C4-2B (cell line): ENCODE measurements around the gene MAML3.
A peak's percentile ranks its signal among the peaks of the same experiment; 100 is the strongest.

Source experiments
- H3K27ac ChIP-seq: fragments of 450-650 bp; 2 replicates; pipeline ENCODE4 v1.5.1; 2017
- CTCF ChIP-seq: fragments of 450-650 bp; conservative IDR thresholded peaks from 2 replicates; pipeline ENCODE4 v1.5.1; 2017; ENCODE audit warnings: mild to moderate bottlenecking
- ZFX ChIP-seq: fragments of 450-650 bp; IDR thresholded peaks from 2 replicates; pipeline ENCODE4 v1.6.1; 2017

MAML3 gene

DNA sequence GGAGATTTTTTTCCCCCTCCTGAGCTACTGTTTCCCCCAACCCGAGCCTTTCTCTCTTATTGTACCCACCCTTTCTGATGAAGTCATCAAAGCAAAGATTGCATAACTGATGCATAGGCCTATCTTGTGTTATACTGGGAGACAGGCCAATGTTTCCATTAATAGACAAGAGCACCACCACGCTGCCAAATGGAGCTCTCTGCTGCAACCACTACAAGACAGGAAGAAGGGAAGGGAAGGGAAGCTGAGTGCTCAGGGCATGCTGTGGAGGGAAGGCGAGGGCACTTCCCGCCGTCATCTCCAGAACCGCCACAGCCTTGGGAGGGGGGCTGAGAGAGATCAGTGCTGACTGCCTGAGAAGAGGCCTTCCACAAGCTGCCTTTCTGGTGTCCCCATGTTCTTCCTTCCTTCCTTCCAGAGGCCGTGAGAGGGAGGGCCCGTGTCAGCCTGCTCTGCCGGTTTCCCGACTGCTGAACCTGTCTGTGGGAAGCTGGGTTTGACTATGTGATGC, 413.4 kb downstream of the MAML3 start:
- TF ChIP-seq CTCF (peak; percentile 25), ZFX (peak; percentile 24; the same call in 1 of the 2 replicates)
- H3K27ac ChIP-seq = peak overlapping the region; percentile 89

DNA sequence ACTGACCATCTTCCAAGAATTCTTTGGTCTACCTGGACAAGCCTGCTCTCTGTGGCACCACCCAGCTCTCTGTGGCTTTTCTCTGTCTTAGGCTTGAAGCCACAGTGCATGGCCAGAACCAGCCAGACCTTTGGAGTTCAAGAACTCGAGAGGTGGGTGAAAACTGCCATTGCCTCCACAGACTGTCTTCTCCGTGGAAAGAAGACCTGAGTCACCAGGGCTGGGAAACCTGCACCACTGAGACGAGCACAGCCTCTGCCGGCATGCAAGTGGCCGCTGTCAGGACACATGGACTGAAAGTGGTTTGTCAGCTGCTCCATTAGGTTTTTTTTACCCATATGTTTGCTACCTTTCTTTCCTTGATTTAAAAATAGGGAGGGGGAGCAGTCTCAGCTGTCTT, 413.9 kb downstream of the MAML3 start:
- H3K27ac ChIP-seq = peak overlapping the region; percentile 89
- no peak for TF ChIP-seq ZFX
- TF ChIP-seq CTCF = no peak

GRCh38 chr4:139738846-139739613, 415.0 kb downstream of the MAML3 start:
- no peak for TF ChIP-seq CTCF
- TF ChIP-seq ZFX = no peak
- H3K27ac ChIP-seq = no peak overlapping the region

DNA sequence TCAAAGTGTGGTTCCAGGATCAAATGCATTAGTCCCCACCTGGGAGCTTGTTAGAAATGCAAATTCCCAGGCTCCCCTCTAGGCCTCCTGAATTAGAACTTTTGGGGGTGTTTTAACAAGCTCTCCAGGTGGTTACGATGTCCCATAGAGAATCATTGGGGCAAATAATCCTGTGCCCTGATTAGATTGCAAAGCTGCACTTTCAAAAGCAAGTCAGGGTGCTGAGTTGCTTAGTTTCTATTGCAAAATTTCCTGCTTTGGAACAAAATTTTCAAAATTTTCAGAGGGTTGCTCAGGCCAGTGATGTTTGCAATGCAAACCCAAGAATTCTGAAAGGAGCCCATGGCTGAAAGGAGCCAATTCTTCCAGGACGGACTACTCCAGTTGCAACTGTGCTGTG, 417.3 kb downstream of the MAML3 start:
- no peak overlapping the region for H3K27ac ChIP-seq
- TF ChIP-seq CTCF (no peak), ZFX (no peak)

DNA sequence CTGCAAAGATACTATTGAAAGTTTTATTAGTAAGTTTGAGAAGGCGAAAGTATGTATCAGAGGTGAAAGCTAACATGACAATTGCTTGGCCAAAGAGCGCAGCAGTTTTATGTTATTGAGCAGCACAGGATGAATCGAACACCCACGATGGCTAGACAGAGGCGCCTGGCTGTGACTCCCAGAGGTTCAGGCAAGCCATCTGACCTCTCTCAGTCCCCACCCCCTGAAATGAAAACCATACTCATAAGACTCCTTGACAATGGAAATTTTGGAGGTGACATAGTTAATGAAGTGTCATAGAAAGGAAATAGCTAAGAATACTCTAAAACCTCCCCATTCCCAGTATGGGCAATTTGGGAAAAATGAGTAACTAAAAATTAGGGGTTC, 417.7 kb downstream of the MAML3 start:
- TF ChIP-seq ZFX (no peak), CTCF (no peak)
- no peak overlapping the region for H3K27ac ChIP-seq

DNA sequence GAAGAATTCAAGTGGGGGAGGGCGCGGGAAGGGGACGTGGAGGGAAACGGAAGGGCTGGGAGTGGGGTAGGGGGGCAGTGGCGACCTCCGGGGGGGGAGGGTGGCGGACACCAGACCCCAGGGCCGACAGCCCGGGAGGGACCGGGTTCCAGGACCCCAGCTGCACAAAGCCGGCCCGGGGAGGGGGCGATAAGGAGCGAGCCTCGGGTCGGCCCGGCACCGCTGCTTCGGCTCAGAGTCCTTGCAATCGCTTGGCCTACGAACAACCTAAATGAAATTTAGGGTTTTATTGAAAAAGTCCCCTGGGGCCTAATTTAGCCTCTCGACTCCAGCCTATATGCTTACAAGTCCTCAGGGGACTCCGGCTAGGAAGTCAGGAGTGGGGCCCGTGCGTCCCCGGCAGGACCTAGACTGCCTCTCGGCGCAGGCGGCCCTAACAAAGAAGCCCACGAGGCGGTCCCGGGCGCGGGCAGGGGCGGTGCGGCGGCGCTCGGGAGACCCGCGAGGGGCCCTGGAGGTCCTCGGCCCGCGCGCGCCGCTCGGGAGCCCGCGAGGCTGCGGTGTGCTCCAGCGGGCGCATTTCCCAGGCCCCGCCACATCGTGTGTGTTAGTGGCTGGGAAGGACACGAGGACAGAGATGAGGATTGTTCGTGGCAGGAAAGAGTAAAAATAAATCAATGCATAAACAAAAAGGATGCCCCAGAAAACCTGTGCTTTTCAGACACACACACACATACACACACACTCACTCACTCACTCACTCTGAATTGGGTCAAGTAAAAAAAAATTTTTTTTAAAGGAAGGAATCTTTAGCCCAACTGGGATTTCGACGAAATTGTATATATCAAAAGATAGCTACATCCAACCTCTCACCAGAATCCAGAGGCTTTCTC, 418.4 kb downstream of the MAML3 start:
- peak overlapping the region; percentile 35 for H3K27ac ChIP-seq
- no peak for TF ChIP-seq ZFX
- no peak for TF ChIP-seq CTCF
